CD4-positive, alpha-beta T cell treated with Interleukin-10 for 1 hour (primary cell): ENCODE results near the gene CACNB4.
"Not testable (repeated sequence)": the region's sequence is repeated elsewhere in the genome, so short reads cannot be mapped to it uniquely, and the experiment has no call there.

Experiments used
- DNase-seq: peaks from one replicate; pipeline ENCODE4 v3.0.0-alpha.2; 2020

Gene CACNB4

DNA sequence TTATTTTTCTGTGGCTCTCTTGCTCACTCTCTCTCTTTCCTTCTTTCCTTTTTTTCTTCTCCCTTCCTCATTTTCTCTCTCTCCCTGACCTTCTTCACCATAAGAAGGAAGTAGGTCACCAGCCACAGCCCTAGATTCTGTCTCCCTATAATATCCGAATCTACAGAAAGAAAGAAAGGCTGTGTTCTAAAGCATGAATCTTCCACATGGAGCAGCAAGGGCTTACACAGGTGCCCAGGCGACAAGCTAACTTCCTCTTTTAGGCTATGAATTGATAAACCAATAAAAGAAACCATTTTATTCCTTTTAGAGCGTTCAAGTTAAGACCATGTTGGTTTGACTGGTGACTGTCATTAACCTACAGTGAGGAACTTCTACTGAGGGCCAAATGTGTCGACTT, 49.3 kb downstream of the CACNB4 start:
- no peak for DNase-seq

DNA sequence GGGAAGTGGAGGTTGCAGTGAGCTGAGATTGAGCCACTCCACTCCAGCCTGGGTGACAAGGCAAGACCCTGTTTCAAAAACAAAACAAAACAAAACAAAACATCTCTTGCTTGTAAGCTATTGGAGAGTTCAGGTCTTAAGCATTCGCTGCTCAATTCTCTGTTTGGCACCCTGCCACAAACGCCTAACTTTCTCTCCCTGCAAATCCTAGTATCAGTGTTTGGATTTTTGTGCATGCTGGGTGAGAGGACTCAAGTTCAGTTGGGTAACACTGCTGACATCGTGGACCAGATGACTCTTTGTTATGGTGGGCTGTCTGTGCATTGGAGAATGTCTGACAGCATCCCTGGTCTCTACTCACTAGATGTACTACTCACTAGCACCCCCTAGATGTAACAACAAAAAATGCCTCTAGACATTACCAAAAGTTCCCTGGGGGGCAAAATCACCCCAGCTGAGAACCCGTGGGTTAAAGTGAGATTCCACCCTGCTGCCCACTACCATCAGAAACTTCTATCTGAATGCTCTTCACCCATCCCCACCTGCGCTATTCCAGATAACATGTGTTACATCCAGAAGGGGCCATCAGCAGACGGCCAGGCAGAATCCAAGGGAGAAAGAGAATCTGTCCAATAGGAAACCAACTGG, 50.9 kb downstream of the CACNB4 start:
- DNase-seq: no peak

DNA sequence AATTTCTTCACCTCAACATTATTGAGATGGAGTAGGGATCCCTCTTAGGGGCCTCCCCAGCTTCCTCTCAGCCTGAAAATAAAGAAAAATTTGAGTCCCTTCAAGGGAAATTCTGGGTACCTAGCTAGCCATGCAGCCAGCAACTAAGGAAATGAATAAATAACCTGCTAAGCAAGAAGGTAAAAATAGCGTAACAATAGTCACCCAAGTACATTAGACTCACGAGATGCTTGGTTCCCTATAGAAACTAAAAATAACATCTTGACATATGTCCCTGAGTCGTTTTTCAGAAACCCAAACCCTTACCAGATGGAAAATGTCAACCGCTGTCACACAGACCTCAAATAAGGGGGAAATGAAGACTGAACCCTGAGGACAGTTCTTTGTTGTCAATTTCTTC, 51.9 kb downstream of the CACNB4 start:
- no peak for DNase-seq

DNA sequence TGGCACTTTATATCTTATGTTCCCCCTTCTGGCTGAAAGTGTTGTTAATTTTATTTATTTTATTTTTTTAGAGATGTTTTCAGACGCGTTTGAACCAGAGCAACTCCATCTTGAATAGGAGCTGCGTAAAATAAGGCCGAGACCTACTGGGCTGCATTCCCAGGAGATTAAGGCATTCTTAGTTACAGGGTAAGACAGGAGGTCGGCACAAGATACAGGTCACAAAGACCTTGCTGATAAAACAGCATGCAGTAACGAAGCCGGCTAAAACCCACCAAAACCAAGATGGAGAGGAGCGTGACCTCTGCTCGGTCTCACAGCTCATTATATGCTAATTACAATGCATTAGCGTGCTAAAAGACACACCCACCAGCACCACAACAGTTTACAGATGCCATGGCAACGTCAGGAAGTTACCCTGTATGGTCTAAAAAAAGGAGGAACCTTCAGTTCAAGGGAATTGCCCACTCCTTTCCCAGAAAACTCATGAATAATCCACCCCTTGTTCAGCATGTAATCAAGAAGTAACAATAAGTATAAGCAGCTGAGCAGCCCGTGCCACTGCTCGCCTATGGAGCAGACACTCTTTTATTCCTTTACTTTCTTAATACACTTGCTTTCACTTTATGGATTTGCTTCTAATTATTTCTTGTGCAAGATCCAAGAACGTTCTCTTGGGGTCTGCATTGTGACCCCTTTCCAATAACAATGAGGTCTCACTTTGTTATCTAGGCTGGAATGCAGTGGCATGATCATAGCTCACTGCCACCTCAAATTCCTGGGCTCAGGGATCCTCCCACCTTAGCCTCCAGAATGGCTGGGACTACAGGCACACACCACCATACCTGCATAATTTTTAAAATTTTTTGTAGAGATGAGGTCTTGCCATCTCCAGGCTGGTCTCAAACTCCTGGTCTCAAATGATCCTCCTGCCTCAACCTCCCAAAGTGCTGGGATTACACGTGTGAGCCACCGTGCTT, 55.9 kb downstream of the CACNB4 start:
- DNase-seq: peak; percentile 15

DNA sequence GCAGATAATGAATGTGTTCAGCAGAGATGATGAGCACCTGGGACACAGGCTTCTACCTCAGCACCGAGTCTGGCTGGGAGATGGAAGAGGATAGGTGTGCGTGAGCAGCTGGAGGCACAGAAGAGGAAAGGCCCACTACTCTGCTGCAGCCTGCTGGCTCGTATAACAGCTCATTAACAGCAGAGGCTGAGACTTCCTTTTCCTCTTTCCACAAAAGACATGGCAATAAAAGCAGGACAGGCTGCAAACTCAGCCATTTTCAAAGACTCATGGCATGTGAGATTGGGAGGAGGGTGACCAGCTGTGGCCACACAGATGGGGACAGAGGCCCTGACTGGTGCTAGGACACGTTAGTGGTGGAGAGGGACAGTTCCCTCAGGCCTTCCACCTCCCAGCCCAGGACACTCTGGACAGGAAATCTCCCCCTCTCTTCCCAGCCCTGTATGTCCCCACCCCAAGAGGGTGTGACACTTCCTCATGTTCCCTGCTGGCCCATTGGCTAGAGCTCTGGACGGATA, 60.3 kb downstream of the CACNB4 start:
- DNase-seq: no peak

DNA sequence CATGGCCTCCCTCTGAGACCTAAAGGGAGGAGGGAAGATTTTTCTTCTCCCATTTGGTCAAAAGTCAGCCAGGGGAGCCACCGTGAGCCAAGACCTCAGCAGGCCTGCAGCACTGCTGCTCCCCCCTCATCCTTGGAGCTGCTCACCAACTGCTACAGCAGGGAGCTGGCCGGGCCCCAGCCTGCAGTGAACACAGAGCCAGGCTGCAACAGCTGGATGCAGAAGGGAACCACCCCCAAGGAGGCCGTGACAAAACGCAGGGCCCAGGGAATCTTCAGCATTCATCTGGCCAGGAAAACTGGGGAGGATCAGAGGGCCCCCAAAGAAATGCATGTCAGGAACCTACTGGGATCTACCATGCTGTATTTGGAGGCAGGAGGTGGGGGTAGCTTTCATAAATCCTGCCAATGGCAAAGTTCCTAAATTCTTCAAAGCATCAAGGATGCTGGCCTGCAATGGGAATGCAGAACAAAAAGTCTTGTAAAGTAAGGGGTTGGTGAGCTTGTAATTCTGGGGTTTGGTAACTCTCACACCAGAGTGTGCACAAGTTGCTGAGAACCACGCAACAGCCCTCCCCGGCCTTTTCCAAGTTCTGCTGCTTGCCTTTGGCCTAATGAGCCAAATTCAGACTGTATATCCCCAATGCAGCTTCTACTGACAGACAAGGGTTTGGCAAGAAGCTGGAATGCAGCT, 61.0 kb downstream of the CACNB4 start:
- no peak for DNase-seq

DNA sequence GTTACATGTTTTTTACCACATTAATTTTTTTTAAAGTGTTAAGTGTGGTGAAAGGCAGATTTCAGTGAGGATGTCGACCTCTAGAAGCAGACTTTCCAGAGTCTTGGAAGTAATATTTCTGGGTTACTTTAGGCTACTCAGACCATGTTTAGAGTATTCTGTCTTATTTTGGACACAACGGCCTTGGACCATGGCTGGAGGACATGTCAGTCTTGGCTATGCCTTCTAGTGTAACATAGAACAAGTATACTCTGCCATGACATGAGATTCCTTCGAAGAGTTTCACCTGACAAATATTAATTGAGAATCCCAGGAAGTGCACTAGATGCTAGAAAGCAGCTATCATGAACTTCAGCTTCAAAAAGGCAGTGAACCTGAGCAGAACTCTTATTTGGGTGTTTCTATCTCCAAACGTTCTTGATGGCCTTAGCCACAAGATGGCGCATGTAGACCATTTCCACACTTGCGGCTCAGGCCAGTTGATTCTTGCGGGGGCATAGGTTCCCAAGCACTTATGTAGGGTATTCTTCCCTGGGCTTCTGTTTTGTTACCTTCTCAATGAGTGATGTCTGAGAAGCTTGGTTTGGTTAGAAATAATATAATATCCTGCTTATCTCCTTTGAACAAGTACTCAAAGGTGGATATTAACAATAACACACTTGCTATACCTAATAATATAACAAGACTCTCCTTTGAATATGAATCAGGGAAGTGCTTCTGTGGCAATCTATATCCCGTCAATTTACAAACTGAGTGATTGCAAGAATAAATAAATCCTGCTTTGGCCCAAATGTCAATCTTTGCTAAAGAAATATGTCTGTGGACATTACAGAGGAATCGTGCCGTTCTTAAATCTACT, 62.0 kb downstream of the CACNB4 start:
- DNase-seq: peak; percentile 54

DNA sequence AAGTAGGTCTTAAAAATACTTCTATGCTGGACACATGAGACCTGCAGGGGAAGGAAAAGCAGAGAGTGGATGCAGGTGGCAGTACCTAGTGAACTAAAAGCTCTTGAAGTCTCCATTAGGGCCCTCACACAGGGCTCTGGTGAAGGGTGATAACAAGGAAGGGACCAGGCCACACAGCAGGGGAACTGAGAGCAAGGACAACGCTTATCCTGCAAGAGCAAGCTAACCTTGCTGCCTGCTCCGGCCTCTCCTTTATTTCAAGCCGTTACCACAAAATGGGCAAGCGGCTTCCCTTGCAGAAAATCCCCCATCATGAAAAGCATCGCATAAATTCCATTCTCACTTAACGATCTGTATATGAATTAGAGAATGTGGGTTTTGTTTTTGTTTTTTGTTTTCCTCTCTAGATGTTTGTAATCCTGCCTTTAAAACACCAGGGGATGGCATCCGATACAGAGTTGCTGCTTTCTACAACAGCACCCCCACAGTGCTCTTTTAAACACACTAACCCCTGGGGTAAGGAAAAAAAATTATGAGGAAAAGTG, 64.5 kb downstream of the CACNB4 start:
- no peak for DNase-seq

DNA sequence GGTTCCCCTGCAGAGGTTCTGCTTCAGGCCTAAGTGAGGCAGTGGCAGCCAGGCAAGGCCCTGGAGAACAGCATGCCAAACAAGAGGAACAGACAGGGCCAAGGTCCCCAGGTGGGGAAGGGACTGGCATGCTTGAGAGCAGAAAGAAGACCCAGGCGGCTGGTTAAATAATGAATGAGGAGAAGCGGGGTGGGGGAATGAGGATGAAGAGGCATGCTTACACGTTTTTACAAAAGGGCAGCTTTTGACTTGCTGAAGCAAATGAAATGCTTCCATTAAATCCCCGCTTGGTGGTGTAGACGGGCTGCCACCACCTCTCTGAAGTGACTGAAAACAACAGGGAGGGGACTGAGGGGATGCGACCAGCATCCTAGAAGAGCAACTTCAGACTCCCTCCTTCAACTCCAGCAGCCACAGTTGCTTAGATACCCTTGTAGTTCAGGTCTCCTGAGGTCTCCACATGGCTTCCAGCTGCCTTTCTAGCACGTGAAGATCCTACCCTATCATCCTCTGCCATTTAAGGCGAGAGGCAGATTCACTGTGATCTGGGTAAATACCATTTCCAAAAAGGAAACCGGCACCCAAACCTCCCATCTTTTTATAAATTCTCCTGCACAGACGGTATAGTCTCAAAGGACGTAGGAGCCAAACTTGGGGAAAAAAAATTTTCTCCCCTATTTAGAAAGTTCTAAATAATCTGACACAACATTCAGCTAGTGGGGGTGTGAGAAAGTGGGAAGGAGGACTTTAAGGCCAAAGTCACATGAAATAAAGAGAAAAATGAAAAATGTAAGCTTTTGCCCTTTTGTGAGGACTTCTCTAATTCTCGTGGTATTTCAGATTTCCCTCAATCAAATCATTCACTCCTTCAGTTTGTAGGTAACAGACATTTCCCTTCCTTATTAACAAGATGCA, 65.6 kb downstream of the CACNB4 start:
- DNase-seq: no peak

DNA sequence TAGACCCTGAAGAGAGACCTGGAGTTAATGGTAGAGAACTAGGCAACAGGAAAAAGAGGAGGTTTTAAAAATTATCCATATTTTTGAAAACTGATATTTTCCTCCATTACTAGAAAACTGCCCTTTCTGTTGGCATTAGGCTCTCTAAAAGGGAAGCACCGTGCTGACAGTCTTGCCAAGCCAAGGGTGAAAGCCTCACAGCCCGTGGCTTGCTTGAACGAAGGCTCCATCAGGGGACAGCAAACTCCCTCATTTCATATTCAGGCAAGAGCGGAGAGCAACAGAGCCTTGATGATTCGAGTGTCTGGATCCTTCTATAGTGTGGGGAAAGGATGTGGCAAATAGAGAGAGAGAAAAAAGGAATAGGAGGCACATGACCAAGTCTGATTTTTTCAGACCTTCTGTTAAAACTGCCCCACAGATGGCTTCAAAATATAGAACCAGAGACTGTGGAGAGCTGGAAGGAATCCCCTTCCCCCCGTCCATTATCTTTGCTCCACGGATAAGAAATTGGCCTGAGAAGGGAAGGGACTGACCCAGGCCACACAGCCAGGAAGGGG, 67.0 kb downstream of the CACNB4 start:
- DNase-seq: no peak

DNA sequence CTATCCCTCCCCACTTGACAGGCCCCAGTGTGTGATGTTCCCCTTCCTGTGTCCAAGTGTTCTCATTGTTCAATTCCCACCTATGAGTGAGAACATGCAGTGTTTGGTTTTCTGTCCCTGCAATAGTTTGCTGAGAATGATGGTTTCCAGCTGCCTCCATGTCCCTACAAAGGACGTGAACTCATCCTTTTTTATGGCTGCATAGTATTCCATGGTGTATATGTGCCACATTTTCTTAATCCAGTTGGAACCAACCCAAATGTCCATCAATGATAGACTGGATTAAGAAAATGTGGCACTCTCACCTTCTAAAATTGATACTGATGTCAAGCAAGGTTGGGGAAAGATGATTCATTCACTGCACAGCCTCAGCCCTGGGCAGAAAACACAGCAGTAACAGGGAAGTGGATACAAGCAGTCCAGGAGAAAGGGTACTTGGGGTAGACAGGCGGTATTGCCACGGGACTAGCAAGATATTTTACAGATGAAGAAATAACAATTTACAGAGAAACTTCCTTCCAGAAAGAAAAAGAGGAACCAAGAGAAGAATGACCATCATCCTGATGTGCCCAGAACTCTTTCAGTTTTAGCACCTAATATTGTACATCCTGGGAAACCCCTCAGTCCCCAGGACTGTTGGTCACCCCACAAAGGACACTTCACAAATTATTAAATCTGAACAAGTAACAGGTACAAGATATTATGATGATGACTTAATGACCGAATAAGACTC, 68.1 kb downstream of the CACNB4 start:
- DNase-seq: not testable (repeated sequence)

DNA sequence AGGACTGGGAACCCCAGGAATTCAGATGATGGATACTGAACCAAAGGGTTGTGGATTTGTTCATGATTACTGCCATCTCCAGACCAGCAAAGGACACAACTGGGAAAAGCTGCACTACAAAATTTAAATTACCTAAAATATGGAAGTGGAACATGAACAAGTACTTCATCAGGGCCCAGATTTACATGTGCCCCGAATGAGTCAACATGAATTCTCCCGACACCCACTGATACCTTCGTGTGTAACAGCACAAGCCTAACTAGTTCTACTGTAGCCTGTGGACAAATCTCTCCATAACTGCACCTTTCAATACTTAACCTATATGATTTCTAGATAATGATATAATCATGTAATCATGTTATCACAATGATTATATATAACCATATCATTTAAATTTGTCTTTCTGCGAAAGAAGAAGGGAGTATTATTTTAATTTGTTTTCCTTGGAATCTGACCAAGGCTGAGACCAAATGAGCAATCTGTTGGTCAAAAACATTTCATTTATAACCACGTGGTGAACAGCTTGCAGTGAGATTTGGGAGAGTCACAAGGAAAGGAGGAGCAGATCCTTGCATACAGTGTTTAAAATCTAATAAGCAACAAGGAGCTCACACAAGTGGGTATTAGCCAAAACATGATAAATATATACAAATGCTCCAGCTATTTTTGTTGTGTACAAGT, 70.5 kb downstream of the CACNB4 start:
- DNase-seq: no peak

DNA sequence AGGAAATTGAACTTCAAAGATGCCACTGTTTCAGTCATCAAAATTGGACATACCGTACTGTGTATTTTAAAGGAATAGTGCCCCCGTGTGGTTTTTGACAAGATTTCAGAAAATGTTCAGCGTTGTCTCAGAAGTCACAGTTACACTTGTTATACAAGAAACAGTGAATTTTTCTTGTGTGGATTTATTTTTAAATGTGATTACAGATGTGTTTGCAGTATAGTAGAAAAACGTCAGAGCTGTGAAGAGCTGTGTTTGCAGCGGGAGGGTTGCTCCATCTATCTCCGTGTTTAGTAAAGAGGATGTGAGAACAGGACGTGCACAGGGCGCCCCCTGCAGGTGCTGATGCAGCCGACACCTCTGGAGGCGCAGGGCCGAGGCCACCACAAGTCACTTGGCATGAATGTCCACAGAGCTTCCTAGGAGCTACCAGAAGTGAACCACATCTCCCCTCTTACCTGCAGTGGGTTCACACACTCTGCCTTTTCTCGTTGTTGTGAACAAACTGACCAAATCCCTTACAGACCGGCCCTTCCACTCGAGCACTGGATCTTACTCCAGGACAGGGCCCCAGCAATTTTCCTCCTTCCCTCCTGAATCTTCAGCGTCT, 73.1 kb downstream of the CACNB4 start:
- peak; percentile 75 for DNase-seq

DNA sequence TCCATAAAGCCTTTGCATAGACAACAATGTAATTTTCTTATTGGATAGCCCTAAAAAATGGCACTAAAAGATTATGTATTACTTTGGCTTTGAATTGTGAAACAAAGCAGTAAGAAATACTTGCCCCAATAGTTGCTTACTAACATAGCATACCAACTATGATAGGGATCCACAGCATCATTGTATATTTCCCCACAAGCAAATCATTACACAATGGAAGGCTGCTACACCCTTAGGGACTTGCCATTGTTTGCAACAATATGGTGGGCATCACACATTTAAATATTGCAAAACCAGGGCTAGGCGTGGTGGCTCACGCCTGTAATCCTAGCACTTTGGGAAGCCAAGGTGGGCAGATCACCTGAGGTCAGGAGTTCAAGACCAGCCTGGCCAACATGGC, 74.4 kb downstream of the CACNB4 start:
- DNase-seq: no peak

DNA sequence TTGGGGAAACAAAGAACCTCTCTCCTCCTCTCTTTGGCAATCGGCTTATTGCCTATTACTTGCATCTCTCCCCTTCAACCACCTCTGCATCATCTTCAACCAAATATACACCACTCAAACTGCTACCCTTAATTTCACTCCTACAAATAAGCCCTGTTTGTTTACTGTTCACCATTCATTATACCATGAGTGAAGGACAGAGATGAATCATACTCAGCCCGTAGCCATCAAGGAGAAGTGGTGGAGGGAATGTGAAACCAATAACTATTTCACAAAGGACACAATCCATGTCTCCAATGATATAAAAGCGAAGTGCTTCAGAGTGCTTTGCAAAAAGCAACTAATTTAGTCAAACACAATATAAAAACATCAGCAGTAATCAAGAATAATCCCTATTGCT, 76.8 kb downstream of the CACNB4 start:
- no peak for DNase-seq

DNA sequence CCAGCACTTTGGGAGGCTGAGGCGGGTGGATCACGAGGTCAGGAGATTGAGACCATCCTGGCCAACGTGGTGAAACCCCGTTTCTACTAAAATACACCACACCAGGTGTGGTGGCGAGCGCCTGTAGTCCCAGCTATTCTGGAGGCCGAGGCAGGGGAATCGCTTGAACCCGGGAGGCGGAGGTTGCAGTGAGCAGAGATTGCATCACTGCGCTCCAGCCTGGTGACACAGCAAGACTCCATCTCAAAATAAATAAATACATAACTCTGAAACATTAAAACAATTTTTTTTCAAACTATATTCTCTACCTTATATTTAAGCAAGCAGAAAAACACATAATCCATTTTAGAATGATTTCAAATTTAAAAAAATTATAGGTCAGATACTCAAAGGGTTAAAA, 77.8 kb downstream of the CACNB4 start:
- DNase-seq: not testable (repeated sequence)

DNA sequence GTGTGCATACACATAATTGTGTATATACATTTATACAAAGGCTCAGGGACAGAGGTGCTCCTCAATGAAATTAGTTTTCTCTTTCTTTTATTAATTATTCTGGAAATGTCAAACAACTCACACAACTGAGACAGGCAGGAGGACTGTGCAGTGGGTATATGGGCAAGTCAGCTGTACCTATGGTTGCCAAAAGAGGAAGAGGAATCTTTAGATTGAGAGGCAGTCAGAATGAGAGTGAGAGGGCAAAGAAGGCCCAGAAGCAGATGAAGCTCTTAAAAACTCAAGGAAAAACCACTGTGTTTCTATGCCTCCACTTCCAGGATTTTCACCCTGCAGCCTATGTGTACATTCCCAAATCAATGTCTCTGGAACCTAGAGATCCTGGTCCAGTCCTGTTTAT, 79.1 kb downstream of the CACNB4 start:
- no peak for DNase-seq

DNA sequence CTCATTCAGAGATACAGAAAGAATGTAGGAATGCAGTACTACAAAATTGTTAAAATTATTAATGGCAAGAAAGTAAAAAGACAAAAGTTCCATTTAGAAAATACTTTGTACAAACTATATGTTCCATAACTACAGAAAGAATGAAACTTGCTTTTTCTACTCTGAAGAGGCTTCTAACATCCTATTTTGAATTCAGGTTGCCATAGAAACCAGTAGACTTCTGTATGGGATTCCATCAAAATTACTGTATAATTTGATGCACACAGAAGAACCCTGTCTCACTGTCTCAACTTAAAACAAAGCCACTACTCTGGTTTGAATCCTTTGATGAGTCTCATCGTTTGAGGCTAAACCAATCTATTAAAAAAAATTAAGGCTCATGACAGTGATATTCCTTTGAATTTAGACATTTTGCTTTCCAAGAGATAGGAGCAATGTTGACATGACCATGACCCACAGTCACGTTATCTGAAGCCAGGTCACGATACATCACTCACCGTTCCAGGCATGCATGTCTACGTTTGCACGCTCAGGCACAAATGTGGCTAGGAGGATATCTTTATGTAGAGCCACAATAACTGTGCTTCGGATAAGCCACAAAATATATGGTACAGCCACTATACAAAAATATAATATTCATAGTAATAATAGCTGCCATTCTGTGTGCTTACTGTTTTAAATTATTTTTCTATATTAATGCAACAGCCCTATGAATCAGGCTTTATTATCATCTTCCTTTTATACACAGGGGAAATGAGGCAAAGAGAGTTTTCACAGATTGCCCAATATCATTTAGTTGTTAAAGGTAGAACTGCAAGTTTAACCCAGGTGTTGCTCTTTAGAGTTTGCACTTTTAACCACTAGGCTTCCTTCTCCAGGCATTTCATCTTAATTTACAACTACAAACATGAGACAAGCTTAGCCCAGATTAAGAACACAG, 82.4 kb downstream of the CACNB4 start:
- DNase-seq: no peak
